ENCODE data around the gene SIK3.
"Not testable (repeated sequence)": the region's sequence is repeated elsewhere in the genome, so short reads cannot be mapped to it uniquely, and the experiment has no call there.

Gene SIK3

GRCh38 chr11:117098269-117099232, at the start of gene SIK3:
TSS of gene SIK3 (minus strand) at chr11:117098428. CDS start at chr11:117098415, 13 bp downstream.
- DNase-seq (ENCODE audit: low read depth in 2 of 2, low spot score in 1 of 2): peak; percentile 70 to 92

DNA sequence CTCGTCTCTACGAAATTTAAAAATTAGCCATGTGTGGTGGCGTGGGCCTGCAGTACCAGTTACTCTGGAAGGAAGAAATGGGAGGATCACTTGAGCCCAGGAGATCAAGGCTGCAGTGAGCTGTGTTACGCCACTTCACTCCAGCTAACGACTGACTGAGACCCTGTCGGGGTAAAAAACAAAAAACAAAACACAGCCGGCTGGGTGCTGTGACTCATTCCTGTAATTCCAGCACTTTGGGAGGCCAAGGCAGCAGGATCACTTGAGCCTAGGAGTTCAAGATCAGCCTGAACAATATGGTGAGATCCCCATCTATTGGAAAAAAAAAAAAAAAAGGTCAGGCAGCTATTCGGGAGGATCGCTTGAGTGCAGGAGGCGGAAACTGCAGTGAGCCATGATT, 48.3 kb upstream of the SIK3 start:
- DNase-seq (ENCODE audit: low read depth in 2 of 2, low spot score in 1 of 2): no peak

DNA sequence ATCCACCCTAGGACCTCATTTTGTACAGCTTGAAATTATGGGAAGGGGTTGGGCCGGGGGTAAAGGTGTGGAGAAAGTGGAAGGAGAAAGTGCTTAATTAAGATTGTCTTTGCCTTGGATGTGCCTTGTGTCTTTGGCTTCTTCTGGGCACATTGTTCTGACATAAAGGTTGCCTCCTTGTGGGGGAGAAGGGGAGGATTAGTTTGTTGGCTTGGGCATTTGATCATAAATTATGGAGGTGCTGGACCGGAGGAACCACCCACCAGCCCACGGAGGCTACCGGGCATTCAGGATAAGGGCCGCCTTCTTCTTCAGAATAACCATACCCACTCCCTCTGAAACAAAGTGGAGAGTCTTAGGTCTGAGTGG, 47.1 kb upstream of the SIK3 start:
- DNase-seq (ENCODE audit: low read depth in 2 of 2, low spot score in 1 of 2): no peak

GRCh38 chr11:117144477-117145392, 46.5 kb upstream of the SIK3 start:
- DNase-seq (ENCODE audit: low read depth in 2 of 2, low spot score in 1 of 2): no peak

GRCh38 chr11:117143871-117144476, 45.7 kb upstream of the SIK3 start, which contains the start of gene PAFAH1B2:
TSS of gene PAFAH1B2 (plus strand) at chr11:117144287. CDS start at chr11:117152448, 8,161 bp downstream.
- DNase-seq (ENCODE audit: low read depth in 2 of 2, low spot score in 1 of 2): peak; percentile 90 to 93

DNA sequence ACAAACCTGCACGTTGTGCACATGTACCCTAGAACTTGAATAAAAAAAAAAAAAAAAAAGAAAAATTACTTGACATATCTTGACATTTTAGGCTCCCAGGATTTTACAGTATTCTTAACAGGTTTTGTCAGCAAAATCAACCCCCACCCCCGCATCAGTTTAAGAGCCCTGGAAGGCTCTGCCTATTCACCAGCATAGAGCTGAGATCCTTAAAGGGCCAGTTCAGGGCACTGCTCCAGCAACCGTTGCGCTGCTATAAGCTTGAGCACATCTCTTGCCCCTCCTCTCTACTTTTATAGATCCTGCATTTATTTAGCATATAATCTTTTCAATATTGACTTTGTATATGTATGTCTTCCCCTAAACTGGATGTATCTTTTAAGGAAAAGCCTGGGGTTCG, 45.2 kb upstream of the SIK3 start:
- DNase-seq (ENCODE audit: low read depth in 2 of 2, low spot score in 1 of 2): no peak

- not testable (repeated sequence) for DNase-seq (ENCODE audit: low read depth in 2 of 2, low spot score in 1 of 2)
These were observed 39.2 kb upstream of the SIK3 start for GRCh38 chr11:117137223-117138086.

DNA sequence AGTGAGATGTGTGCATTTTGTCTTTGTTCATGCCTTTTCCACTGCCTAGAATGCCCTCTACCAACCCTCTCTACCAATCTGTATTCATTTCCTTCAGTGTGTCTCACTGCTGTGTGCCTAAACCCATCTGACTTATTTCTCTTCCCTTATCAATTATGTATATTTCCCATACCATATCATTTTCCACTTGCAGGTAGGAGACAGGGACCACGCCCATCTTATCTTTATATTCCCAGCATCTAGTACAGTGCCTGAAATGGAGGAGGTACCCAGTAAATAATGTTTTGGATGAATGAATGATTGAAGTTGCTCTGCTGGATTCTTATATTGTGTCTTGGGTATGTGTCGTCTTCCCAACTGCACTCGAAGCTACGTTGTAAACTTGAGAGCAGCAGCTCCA, 36.8 kb upstream of the SIK3 start:
- not testable (repeated sequence) for DNase-seq (ENCODE audit: low read depth in 2 of 2, low spot score in 1 of 2)

GRCh38 chr11:117134431-117134830, 36.2 kb upstream of the SIK3 start:
- no peak for DNase-seq (ENCODE audit: low read depth in 2 of 2, low spot score in 1 of 2)

- DNase-seq (ENCODE audit: low read depth in 2 of 2, low spot score in 1 of 2): no peak
These were observed 32.7 kb upstream of the SIK3 start for GRCh38 chr11:117130879-117131278.

DNA sequence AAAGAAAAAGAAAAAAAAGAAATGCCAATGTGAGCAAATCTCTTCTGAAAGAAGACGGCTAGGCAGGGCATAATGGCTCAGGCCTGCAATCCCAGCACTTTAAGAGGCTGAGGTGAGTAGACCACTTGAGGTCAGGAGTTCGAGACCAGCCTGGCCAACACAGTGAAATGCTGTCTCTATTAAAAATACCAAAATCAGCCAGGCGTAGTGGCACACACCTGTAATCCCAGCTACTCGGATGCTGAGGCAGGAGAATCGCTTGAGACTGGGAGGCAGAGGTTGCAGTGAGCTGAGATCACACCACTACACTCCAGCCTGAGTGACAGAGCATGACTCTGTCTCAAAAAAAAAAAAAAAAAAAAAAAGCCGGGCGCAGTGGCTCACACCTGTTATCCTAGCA, 32.2 kb upstream of the SIK3 start:
- DNase-seq (ENCODE audit: low read depth in 2 of 2, low spot score in 1 of 2): not testable (repeated sequence)

DNA sequence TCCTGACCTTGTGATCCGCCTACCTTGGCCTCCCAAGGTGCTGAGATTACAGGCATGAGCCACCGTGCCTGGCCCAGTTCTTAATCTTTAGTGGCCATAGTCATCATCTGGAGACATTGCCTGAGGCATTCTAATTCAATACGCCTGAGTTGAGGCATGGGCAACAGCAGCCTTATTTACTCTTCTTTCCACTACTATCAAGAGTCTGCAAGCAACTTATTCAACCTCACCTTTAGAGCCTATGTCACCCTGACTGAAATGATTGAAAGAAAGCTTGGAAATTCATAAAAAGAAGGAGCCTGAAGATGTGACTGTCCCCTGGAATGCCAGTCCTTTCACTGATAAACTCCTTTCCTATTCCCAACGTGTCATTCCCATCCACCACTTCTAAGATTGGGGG, 30.1 kb upstream of the SIK3 start:
- DNase-seq (ENCODE audit: low read depth in 2 of 2, low spot score in 1 of 2): no peak

GRCh38 chr11:117127171-117127901, 29.1 kb upstream of the SIK3 start:
- no peak for DNase-seq (ENCODE audit: low read depth in 2 of 2, low spot score in 1 of 2)

DNA sequence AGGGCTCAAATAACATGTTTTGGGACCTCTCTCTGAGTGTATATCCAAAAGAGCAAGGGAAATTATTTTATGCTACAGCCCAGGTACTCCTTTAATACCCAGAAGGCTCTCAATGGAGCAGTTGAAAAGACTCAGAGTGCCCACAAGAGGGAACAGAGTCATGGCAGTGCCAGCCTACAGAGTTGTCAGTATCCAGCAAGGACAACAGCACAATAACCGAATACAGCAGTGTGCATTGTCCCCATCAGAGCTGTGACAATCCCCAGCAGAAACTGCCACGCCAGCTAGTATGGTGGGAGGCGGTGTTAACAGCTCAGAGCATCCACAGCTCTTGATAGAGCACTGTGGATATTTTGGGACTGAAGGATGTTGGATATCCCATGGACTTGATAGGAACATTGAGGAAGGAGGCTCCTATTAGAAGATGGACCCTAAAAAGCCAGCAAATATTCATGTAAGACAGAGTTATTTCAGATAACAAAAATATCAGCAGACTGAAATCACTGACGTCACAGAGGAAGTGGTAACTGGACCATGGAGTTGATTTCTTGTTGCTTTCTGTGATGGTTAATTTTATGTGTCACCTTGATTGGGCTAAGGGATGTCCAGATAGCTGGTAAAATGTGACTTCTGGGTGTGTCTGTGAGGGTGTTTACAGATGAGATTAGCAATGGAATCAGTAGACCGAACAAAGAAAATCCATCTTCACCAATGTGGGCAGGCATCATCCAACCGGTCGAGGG, 28.2 kb upstream of the SIK3 start:
- no peak for DNase-seq (ENCODE audit: low read depth in 2 of 2, low spot score in 1 of 2)

DNA sequence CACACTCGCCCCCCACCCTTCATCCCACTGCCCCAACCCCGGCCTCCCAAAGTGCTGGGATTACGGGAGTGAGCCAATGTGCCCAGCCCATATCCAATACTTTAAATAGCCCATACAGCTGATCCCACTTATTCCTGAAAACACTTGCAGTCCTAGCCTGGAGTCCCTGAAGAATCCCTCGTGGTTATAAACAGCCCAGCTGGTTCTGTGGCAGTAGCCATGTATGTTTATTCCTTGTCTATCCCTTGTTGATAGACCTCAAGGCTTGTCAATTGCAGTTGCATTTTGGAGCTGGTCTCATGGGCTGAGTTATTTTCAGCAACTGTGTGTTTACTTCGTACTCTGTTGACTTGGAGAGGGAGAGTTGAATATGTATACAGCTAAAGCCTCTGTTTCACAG, 24.3 kb upstream of the SIK3 start:
- DNase-seq (ENCODE audit: low read depth in 2 of 2, low spot score in 1 of 2): no peak

DNA sequence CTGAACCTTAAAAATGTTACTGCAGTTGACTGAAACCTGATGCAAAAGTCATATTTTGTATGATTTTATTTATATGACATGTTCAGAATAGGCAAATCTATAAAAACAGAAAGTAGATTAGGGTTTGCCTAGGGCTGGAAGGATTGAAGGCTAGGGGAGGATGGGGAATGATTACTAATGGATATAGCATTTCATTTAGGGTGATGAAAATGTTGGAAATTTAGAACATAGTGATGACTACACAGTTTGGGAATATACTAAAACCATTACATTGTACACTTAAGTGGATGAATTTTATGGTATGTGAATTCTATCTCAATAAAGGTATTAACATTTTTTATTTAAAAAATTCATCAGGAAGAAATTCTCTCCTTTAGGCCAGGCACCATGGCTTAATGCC, 22.9 kb upstream of the SIK3 start:
- no peak for DNase-seq (ENCODE audit: low read depth in 2 of 2, low spot score in 1 of 2)

GRCh38 chr11:117117681-117118080, 19.5 kb upstream of the SIK3 start:
- no peak for DNase-seq (ENCODE audit: low read depth in 2 of 2, low spot score in 1 of 2)

DNA sequence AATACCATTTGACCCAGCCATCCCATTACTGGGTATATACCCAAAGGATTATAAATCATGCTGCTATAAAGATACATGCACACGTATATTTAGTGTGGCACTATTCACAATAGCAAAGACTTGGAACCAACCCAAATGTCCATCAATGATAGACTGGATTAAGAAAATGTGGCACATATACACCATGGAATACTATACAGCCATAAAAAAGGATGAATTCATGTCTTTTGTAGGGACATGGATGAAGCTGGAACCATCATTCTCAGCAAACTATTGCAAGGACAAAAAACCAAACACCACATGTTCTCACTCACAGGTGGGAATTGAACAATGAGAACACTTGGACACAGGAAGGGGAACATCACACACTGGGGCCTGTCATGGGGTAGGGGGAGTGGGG, 14.7 kb upstream of the SIK3 start:
- not testable (repeated sequence) for DNase-seq (ENCODE audit: low read depth in 2 of 2, low spot score in 1 of 2)

DNA sequence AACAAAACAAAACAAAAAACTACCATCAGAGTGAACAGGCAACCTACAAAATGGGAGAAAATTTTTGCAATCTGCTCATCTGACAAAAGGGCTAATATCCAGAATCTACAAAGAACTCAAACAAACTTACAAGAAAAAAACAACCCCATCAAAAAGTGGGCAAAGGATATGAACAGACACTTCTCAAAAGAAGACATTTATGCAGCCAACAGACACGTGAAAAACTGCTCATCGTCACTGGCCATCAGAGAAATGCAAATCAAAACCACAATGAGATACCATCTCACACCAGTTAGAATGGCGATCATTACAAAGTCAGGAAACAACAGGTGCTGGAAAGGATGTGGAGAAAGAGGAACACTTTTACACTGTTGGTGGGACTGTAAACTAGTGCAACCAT, 14.3 kb upstream of the SIK3 start:
- not testable (repeated sequence) for DNase-seq (ENCODE audit: low read depth in 2 of 2, low spot score in 1 of 2)
